Vagina (tissue), 2 donors: ENCODE data around the gene FOXD2.

Source experiments
- POLR2AphosphoS5 ChIP-seq, 2 donors: sonication (generic); formaldehyde crosslinking; IDR thresholded peaks; one replicate each; pipeline ENCODE4 v1.9.0; 2017; ENCODE audit warnings: antibody characterized with exemption in 2 of 2, mild to moderate bottlenecking in 2 of 2, low read depth in 1 of 2; ENCODE audit not compliant: insufficient read depth in 1 of 2
- TF ChIP-seq, protein P1 (sequence below), 3 experiments: fragments of 450-650 bp in 2 of 3; fragments of 200-600 bp in 1 of 3; sonication (generic) in 1 of 3; IDR thresholded peaks; one replicate each; pipeline ENCODE4 v1.5.1; 2017 to 2019; ENCODE audit warnings: antibody characterized with exemption in 3 of 3, mild to moderate bottlenecking in 2 of 3, moderate library complexity in 2 of 3

GRCh38 chr1:47390843-47391242 is 47.0 kb upstream of the FOXD2 start:
- TF ChIP-seq, protein P1, sequence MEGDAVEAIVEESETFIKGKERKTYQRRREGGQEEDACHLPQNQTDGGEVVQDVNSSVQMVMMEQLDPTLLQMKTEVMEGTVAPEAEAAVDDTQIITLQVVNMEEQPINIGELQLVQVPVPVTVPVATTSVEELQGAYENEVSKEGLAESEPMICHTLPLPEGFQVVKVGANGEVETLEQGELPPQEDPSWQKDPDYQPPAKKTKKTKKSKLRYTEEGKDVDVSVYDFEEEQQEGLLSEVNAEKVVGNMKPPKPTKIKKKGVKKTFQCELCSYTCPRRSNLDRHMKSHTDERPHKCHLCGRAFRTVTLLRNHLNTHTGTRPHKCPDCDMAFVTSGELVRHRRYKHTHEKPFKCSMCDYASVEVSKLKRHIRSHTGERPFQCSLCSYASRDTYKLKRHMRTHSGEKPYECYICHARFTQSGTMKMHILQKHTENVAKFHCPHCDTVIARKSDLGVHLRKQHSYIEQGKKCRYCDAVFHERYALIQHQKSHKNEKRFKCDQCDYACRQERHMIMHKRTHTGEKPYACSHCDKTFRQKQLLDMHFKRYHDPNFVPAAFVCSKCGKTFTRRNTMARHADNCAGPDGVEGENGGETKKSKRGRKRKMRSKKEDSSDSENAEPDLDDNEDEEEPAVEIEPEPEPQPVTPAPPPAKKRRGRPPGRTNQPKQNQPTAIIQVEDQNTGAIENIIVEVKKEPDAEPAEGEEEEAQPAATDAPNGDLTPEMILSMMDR (IDR thresholded peaks at IDR 0.05), result no peak
- TF ChIP-seq POLR2AphosphoS5 (IDR thresholded peaks at IDR 0.05; ENCODE audit: insufficient read depth in 1 of 2, low read depth in 1 of 2), result no peak
